Umbilical cord (tissue), 2 donors: ENCODE measurements around the gene TMPRSS11D. TPM values are rescaled to one million over a fixed set of nuclear protein-coding genes. Genes with fewer than 3 reads are reported as not detected.

Experiments
- DNase-seq: peaks from one replicate; pipeline ENCODE4 v3.0.0-alpha.2; 2015; ENCODE audit warnings: low spot score
- total RNA-seq: library from RNA; depleted of rRNA; stranded (reverse); fragments of >200 nt; gene quantifications from one replicate; pipeline ENCODE4 v1.2.3, GENCODE V29; 2014; ENCODE audit warnings: low replicate concordance; ENCODE audit not compliant: insufficient read depth

The TMPRSS11D gene, protein sequence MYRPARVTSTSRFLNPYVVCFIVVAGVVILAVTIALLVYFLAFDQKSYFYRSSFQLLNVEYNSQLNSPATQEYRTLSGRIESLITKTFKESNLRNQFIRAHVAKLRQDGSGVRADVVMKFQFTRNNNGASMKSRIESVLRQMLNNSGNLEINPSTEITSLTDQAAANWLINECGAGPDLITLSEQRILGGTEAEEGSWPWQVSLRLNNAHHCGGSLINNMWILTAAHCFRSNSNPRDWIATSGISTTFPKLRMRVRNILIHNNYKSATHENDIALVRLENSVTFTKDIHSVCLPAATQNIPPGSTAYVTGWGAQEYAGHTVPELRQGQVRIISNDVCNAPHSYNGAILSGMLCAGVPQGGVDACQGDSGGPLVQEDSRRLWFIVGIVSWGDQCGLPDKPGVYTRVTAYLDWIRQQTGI
- total RNA-seq: 16.6 TPM

DNA sequence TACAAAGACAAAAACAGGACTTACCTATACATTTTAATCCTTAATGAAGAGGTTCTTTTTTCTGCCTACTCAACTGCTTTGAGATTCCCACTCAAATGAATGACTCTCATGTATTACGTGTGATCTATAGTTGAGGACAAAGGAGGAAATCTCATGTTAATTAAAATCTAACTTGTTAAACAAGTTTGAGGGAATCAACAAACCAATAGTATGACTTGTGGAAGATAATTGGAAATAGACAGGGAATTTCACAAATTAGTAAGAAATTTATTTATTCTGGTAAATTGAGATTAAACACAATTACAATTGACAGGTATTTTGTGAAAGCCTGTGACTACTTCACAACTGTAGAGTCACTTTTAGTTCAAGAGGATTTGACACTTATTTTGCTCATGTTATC, at the start of gene TMPRSS11D:
TSS of gene TMPRSS11D (minus strand) at position 101 of the 400 bp plus-strand sequence. CDS start at position 32, 69 bp downstream.
- no peak for DNase-seq

DNA sequence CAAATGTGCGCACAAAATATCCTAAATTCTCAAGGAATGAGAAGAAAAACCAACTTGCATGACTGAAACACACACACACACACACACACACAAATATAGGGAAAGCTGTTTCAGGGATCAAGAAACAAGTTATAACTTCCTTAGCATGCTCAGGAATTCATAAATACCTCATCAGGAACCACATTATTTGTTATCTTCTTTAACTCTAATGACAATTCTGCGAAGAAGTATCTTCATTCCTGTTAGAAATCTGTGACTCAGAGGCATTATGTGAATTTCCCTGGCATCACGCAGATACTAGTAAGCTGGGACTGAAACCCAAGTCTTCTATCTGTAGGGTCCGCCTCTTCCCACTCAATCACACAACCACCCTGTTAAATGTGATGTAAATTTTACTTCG, 49.2 kb upstream of the TMPRSS11D start:
- DNase-seq: no peak

DNA sequence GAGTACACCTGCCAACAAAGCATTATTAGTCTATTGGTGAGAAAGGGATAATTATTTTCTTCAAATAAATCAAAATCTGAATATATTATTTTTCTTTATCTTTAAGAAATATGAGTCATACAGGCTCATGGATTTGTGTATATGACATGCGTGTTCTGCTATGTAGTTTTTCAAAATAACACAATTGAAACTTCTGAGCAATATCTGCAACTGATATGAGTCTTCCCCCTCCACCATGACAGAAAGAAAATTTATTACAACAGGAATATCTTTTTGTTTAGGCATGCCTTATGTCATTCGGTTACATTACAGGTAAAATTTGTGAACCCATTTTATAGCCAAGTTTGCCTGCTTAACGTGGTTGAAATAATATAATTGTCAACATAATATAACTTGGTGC, 47.5 kb upstream of the TMPRSS11D start:
- DNase-seq: no peak

DNA sequence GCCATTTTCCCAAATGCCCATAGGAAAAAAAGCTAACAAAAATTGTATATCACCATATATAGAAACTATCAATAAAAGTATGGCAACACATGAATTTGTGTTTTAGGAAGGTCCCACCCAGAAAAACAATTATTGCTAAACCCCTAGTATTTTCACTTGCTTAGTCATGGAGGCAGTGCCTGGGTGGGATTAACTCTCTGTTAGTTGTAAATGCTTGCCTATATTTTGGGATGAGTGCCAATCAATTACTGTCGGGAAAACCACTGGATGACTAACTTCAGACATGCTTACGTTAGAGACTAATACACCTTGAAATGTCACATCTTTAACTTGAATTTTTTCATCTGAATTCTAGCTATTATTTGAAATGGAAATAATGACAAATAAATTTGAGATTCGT, 45.6 kb upstream of the TMPRSS11D start:
- no peak for DNase-seq

DNA sequence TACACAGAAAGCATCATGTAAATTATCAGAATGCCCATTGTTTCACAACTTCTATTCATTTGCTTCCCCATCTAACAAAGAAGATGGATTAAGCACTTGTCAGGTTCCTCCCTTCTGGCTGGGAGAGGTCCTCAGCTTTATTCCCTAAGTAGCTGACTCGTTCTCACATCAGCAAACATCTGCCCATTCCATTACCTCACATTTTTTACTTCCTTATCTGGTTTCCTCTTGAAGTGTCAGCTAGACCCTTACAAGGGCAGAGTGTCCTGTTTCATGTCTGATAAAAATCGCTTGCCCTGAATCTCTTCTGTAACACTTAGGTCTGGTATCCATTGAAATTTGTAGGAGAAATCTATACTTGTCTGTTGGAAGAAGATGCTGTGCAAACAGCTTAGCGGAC, 44.7 kb upstream of the TMPRSS11D start:
- peak; percentile 6 for DNase-seq

DNA sequence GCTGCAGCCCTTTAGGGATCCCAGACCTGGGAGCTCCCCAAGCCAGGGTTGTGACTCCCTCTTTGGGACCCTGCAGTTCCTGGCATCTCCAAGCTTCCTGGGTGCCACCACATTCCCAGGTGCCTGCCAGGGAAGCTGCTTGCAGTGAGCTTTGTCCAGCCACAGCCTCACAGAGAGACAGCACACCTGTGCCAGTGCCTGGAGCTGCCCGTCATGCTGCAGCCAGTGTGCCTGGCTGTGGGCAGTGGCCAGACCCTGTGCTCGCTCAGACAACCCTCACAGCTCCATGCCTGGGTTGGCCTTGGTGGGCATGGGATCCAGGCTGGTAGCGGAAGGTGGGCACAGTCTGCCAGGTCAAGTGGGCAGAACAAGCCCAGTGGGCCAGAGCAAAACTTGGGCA, 43.4 kb upstream of the TMPRSS11D start:
- DNase-seq: no peak

DNA sequence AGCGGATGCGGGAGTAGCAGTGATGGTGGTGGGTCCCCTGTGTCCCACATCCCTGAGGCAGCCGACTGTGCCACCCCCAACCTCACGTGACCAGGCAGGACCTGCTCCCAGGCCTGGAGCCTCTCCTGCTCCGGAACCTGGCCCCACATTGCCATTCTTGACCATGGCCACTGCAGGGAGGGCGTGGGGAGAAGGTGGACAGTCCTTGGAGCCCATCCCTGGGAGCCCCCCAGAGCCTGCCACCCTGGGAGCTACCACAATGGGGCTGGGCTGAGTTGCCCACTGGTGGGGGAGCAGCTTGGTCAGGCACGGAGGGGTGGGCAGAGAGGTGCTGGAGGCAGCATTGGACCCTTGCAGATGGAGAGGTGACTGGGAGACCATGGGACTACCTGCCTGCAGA, 42.7 kb upstream of the TMPRSS11D start:
- no peak for DNase-seq

DNA sequence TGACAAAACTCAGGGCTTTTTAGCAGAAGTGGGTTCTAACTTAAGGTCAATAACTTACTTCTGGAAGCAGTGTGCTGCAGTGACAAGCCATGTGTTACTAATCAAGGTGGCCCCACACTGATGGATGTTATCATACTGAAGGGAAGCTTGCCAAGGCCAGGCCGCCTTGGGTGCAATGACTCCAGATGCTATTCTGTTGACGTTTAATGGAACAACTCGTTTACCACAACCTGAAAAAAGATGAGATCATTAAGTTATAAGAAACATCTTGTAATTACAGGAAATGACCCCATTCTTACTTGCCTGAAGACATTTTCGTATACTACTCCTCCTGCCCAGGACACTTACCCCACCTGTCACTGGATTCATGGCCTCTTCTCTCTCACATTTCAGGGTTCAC, 38.9 kb upstream of the TMPRSS11D start:
- DNase-seq: no peak

DNA sequence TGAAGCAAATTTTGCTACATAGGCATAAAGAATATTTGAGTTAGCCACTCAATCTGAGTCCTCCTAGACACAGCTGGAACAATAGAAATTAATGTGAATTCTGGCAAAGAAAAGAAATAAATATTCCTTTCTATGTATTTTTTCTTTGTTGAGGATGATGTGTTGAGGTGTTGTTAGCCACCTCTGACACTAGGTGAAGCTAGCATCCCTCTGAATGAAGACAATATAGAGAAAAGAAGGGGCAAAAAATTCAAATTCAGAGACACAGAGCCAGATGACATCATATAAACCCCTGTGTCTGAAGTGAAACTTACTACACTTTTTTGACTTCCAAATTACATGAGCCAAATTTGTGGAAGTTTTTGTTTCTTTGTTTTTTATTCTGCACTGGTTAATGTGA, 34.6 kb upstream of the TMPRSS11D start:
- DNase-seq: peak; percentile 10

DNA sequence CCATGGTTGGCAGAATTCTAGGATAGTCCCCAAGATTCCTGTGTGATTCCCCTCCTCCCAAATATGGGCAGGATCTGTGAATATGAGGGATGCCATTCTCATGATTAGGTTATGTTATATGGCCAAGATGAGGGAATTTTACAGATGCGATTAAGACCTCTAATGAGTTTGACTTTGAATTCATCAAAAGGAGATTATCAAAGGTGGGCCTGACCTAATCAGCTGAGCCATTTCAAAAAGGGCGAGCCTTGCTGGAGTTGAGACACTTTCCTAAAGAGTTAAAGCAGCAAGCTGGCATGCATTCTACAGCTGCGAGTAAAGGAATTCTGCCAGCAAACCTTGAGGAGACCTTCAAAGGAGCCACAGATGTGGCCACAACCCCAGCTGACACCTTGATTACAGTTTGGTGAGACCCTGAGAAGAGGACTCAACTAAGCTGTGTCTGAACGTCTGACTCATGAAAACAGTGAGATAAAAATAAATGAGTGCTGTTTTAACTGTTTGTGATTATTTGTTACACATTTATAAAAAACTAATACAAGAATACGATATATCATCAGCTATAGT, 31.7 kb upstream of the TMPRSS11D start:
- DNase-seq: no peak

DNA sequence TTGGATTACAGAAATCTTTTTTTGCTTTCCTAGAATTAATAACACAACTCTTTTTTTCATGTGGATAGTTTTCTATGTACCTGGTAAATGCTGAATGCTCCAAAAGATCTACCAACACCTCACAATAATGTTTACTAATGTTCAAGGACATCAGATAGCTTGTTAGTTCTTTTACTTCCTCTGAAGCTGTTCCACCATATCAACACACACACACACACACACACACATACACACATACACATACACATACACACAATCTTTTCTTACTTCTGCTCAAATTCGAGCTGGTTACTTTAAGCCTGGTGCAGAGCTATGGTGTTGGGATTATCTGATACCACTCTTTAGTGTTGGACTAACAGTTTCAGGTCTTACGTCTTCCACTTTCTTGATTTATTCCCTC, 28.3 kb upstream of the TMPRSS11D start:
- DNase-seq: no peak

DNA sequence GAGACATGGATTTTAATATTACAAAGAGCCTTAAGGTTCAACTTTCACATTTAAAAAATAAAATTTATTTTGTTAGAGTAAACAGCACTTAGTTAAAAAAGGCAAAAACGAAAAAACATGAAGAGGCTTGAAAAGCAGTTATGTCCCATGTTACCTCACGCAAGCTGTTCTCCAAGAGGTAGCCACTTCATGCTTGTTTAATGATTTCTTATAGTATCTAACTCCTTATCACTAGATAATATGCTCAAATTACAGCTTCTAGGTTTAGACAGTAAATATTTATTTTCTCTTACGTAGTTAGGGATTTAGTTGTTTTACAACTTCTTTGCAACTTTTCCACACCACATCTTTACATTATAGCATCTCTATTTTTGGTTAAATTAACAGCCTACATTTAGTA, 27.8 kb upstream of the TMPRSS11D start:
- no peak for DNase-seq

DNA sequence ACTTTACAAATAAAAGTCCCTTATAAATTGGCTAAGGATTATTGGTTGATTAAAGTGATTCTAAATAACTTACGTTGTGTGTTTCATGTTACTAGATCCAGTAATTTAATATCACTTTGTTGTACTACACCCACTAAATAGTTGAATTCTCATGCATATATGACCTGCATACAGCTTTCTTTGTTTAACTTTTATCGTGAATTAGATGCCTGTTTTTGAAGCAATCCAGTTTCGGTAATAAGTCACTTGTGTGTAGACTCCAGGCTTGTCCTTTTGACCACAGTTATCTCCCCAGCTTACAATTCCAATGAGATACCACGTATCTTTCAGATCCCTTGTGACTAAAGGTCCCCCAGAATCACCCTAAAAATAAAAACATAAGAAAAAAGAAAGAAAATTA, 27.3 kb upstream of the TMPRSS11D start:
- DNase-seq: no peak

DNA sequence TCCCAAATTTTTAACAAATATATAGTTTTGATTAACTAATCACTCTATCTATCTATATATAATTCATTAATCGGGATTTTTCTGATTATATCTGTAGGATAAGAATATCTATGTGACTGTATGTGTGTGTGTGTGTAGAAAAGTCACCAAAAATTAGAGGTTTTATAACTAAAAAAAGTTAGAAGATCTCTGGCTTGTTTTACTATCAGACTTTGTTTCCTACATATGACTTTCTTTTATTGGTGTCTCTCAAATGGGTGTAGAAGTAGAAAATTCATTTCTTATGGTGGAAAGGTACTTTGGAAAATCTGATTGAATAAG, 26.7 kb upstream of the TMPRSS11D start:
- DNase-seq: no peak

DNA sequence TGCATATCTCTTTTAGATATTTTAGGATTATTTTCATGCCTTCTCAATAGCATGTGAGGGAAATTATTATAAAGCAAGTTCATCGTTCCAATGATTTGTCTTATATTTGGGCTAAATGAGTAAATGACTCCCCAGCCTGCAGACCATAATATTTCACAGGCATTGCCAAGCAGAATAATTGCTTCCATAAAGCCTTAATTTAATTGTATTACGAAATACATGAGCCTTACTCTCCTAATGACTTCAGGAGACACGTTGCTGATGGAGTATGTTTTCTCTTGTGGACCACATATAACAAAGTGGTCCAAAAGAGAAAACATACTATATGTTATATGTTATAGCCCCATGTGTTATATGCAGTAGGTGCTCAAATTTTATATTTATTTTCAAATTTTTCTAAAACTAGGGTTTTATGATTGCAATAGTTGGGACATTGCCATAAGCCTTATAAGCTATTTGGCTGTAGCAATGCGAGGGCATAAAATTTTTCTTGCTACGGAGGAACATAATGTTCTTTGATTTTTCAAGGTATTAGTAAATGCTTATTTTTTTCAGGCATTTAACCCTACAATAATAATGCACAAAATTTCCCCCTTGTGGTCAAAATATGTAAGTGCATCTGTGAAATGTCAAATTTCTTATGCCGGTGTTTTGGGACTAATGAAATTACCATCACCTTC, 26.2 kb upstream of the TMPRSS11D start:
- no peak for DNase-seq

DNA sequence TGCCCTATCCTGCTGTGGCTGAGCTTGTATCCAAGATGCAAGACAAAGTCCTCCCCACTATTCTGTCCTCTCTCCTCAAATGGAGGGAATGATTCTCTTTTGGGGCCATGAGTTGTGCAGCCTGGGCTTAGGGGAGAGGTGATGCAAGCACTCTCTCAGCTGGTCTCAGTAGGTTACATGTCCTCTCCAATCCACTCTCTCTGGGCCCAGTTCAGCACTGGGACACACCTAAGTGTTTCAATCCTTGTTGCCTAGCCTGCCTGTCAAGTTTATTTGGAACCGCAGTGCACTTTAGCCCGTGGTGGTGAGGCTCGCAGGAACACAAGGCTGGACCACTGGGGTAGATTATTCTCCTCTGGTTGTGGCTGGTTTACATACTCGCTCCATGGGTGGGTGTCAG, 23.8 kb upstream of the TMPRSS11D start:
- DNase-seq: no peak

DNA sequence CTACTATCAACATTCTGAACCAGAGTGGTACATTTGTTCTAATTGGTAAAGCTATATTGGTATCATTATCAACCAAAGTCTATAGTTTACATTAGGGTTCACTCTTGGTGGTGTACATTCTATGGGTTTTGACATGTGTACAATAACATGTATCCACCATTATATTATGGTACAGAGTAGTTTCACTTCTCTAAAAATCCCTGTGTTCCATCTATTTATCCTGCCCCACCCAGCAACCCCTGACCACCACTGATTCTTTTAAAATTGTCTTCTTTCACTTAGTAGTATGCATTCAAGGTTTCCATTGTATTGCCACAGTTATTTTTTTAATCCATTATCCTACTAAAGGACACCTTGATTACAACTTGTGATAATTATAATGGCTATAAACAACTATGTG, 15.3 kb upstream of the TMPRSS11D start:
- no peak for DNase-seq

DNA sequence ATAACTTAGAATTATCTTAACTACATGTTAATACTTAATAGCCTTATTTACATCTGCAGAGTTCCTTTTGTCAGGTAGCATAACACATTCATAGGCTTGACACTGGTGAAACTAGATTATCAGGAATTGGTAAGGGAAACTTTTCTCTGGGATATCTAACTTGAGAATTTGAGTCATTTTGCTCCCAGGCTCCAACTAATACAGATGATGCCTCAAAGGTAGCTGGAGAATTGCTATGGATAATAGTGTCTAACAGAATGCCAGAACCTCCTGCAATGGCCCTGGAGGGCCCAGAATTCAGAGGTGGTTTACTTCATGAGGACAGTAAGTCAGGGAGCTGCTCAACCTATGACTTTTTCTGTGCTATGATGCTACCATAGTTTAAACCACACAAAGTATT, 13.9 kb upstream of the TMPRSS11D start:
- DNase-seq: no peak

DNA sequence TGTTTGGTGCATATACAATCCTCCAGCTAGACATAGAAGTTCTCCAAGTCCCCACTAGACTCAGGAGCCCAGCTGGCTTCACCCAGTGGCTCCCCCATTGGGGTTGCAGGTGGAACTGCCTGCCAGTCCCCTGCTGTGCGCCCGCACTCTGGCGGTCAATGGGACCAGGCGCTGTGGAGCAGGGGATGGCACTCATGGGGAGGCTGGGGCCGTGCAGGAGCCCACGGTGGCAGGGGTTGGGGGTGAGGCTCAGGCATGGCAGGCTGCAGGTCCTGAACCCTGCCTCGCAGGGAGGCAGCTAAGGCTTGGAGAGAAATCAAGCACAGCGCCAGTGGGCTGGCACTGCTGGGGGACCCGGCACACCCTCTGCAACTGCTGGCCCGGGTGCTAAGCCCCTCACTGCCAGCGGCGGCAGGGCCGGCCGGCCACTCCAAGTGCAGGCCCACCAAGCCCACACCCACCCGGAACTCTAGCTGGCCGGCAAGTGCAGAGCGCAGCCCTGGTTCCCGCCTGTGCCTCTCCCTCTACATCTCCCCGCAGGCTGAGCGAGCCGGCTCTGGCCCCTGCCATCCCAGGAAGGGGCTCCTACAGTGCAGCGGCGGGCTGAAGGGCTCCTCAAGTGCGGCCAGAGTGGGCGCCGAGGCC, 12.7 kb upstream of the TMPRSS11D start:
- DNase-seq: no peak

DNA sequence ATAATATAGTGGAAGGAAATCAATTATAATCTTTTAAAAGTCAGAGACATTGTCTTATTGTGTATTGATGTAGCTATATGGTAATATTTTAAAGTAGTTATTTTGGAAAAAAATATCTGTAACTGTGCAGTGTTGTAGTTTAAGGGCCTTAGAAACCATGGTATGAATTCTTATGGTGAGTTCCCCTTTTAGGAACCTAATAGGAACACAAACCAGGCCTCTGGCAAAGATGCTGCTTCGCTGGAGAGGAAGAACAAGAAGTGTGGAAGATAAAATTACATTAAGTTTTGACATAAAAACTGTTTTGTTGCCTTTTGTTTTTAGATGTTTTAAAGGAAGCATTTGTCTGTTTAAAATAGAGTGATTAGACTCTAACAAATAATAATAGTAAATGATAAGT, 10.9 kb upstream of the TMPRSS11D start:
- DNase-seq: no peak

DNA sequence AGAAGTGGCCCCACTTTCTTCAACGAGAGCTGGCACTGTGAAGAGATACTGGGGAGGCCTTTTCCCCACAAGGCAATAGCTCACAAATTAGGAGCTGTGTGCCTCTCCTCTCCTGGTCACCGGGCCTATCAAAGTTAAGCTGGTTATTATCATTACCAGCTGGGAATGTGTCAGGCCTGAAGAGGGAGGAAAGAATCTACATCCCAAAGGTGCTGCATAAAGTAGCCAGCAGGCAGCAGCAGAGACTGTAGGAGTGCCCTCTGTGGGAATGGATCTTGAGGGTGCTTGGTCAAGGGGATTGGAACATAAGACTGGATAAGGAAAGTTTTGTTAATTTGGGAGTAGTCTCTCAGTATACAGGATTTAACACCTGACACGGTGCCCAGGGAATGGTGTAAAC, 9.1 kb upstream of the TMPRSS11D start:
- no peak for DNase-seq

DNA sequence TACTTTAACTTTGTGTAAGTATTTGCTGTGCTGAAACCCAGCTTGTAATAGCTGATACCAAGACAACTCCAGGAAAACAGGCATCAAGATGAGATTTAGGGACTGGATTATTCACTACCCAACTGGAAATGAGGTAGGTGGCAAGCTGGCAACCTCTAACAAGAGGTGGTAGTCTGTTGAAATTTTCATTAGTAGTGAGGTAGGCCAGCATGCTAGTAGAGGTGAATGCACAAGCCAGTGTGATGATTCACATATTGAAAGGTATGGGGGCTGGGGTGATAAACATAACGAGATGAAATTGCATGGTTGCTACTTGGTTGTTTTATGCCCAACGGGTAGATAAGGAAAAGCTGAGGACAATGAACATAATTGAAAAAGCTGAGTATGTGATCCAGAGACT, 8.5 kb upstream of the TMPRSS11D start:
- no peak for DNase-seq

DNA sequence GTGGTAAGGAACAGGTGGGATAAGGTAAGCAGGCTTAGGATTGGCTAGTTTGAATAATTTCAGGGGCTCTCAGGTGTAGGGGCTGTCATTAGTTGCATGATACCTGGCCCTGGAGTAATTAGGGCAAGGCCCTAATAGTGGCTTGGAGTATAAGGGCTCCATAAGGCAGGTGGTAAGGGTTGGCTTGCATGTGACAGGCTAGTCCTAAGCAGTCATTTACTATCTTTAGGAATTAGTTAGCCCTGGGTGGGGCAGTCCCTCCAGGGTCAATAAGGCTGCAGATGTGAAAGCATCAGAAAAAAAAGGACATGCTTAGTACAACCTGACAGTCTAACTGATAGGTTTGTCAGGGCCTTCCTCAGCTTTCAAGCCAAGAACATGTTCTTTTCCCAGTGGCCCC, 7.8 kb upstream of the TMPRSS11D start:
- DNase-seq: no peak
